ENCODE data around the gene ACADM.

DNA sequence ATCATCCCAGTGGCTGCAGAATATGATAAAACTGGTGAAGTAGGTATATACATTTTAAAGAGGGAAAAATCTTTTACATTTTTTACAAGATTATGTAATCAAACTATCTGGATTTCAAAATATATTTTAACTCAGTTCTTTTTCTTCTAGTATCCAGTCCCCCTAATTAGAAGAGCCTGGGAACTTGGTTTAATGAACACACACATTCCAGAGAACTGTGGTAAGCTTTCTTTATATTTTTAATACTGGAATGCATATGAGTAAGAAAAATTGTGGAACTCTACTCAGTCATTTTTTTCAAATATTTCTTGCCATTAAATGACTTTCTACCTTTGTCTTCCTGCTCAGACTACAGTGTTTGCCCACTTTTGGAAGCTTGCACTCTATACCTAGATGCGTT is 8.2 kb downstream of the ACADM start:
- TF ChIP-seq, protein P1, sequence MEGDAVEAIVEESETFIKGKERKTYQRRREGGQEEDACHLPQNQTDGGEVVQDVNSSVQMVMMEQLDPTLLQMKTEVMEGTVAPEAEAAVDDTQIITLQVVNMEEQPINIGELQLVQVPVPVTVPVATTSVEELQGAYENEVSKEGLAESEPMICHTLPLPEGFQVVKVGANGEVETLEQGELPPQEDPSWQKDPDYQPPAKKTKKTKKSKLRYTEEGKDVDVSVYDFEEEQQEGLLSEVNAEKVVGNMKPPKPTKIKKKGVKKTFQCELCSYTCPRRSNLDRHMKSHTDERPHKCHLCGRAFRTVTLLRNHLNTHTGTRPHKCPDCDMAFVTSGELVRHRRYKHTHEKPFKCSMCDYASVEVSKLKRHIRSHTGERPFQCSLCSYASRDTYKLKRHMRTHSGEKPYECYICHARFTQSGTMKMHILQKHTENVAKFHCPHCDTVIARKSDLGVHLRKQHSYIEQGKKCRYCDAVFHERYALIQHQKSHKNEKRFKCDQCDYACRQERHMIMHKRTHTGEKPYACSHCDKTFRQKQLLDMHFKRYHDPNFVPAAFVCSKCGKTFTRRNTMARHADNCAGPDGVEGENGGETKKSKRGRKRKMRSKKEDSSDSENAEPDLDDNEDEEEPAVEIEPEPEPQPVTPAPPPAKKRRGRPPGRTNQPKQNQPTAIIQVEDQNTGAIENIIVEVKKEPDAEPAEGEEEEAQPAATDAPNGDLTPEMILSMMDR (conservative IDR thresholded peaks at IDR 0.05; ENCODE audit: low read depth in 2 of 2): no peak
- TF ChIP-seq JUNB (IDR thresholded peaks at IDR 0.05; ENCODE audit: unreplicated experiment) (no peak), POLR2AphosphoS5 (IDR thresholded peaks at IDR 0.05; ENCODE audit: low read depth) (no peak), REST (IDR thresholded peaks at IDR 0.05; ENCODE audit: unreplicated experiment) (no peak), ZNF462 (CRISPR knock-in tag; IDR thresholded peaks at IDR 0.05) (no peak), STAT1 (IDR thresholded peaks at IDR 0.05; ENCODE audit: unreplicated experiment) (no peak), EZH2 (IDR thresholded peaks at IDR 0.05; ENCODE audit: low read depth, unreplicated experiment) (no peak), EZH2phosphoT487 (IDR thresholded peaks at IDR 0.05; ENCODE audit: unreplicated experiment) (no peak), ZNF331 (CRISPR knock-in tag; IDR thresholded peaks at IDR 0.05; ENCODE audit: low read depth) (no peak), CREB1 (CRISPR knock-in tag; IDR thresholded peaks at IDR 0.05; ENCODE audit: low read depth) (no peak), ETS1 (IDR thresholded peaks at IDR 0.05) (no peak), ZNF114 (CRISPR knock-in tag; IDR thresholded peaks at IDR 0.05) (no peak), NANOG (IDR thresholded peaks at IDR 0.05; ENCODE audit: borderline replicate concordance) (no peak)
